ENCODE data around the gene KLHDC3.

The KLHDC3 gene

GRCh38 chr6:43058531-43058930, 44.5 kb downstream of the KLHDC3 start:
- Histone ChIP-seq H3K9me3 (ENCODE audit: control insufficient read depth, low read length) (no peaks in the 10 kb centered on the region), H3K4me1 (peaks cover 35% of the 10 kb centered on the region), H2AFZ (no peak overlapping the region), H3K36me3 (ENCODE audit: control insufficient read depth, insufficient read depth, low read length) (no peaks in the 10 kb centered on the region), H3K4me2 (ENCODE audit: low read length) (peak overlapping the region; percentile 88), H3K79me2 (peaks cover 20% of the 10 kb centered on the region), H3K27ac (peak overlapping the region; percentile 94), H3K4me3 (ENCODE audit: low read depth, low read length) (peak overlapping the region; percentile 79), H3K27me3 (ENCODE audit: control insufficient read depth, insufficient read depth, low read length) (no peaks in the 10 kb centered on the region), H3K9ac (peak overlapping the region; percentile 94)
- TF ChIP-seq, protein P1, sequence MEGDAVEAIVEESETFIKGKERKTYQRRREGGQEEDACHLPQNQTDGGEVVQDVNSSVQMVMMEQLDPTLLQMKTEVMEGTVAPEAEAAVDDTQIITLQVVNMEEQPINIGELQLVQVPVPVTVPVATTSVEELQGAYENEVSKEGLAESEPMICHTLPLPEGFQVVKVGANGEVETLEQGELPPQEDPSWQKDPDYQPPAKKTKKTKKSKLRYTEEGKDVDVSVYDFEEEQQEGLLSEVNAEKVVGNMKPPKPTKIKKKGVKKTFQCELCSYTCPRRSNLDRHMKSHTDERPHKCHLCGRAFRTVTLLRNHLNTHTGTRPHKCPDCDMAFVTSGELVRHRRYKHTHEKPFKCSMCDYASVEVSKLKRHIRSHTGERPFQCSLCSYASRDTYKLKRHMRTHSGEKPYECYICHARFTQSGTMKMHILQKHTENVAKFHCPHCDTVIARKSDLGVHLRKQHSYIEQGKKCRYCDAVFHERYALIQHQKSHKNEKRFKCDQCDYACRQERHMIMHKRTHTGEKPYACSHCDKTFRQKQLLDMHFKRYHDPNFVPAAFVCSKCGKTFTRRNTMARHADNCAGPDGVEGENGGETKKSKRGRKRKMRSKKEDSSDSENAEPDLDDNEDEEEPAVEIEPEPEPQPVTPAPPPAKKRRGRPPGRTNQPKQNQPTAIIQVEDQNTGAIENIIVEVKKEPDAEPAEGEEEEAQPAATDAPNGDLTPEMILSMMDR (IDR thresholded peaks at IDR 0.05): no peak

- TF ChIP-seq, protein P1 (IDR thresholded peaks at IDR 0.05): no peak
- H3K27ac ChIP-seq: peak within 1 kb of the TSS; percentile 94
- H3K9ac ChIP-seq: peak within 1 kb of the TSS; percentile 94
- peak within 1 kb of the TSS; percentile 91 for H2AFZ ChIP-seq
- H3K79me2 ChIP-seq: peaks cover 20% of the 10 kb centered on the region
- H3K36me3 ChIP-seq (ENCODE audit: control insufficient read depth, insufficient read depth, low read length): no peaks in the 10 kb centered on the region
- H3K9me3 ChIP-seq (ENCODE audit: control insufficient read depth, low read length): no peaks in the 10 kb centered on the region
- peaks cover 31% of the 10 kb centered on the region for H3K4me1 ChIP-seq
- H3K27me3 ChIP-seq (ENCODE audit: control insufficient read depth, insufficient read depth, low read length): no peaks in the 10 kb centered on the region
- peak within 1 kb of the TSS; percentile 88 for H3K4me2 ChIP-seq (ENCODE audit: low read length)
- peak within 1 kb of the TSS; percentile 79 for H3K4me3 ChIP-seq (ENCODE audit: low read depth, low read length)
These were observed 45.4 kb downstream of the KLHDC3 start, which contains the start of the genes KLC4 and MRPL2 for GRCh38 chr6:43059168-43060033. KLC4 (plus strand) TSS chr6:43059631; CDS start chr6:43061336, 1,705 bp downstream. MRPL2 (minus strand) TSS chr6:43059434; CDS start chr6:43059381, 53 bp downstream.

DNA sequence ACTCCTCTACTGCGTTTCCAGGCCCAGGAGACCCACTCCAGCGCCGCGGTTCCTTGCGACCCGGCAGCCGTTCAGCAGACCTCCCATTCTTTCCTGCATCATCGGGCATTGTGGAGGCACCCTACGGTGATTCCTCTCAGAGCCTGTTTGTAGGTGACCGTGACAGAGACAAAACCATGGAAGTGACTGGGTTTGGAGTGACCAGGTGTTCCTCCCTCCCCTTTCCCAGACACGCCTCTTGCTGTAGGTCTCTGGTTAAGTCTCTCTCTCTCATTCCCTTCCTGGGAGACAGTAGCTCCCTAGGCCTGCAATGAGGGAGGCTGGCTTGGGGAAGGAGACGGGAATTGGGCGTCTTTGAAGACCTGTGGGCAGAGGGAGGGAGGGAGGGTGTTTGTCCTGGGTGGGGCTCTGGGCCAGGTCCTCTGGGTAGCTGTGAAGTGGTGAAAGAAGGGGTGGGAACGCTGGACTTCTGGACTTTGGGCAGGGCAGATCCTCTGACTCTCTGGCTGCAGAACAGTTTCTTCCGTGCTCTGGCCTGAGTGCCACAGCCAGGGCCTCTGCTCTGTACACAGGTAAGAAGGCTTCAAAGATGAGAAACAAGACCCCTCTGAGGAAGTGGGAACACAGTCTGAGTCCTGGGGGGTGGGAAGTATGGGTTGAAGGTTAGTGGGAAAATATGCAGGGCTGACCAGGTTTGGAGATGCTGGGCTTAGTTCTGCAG, 46.1 kb downstream of the KLHDC3 start:
- Histone ChIP-seq H3K4me1 (peaks cover 25% of the 10 kb centered on the region), H2AFZ (peak overlapping the region; percentile 91), H3K36me3 (ENCODE audit: control insufficient read depth, insufficient read depth, low read length) (no peaks in the 10 kb centered on the region), H3K9me3 (ENCODE audit: control insufficient read depth, low read length) (no peaks in the 10 kb centered on the region), H3K9ac (peak overlapping the region; percentile 55), H3K79me2 (peaks cover 20% of the 10 kb centered on the region), H3K4me2 (ENCODE audit: low read length) (peak overlapping the region; percentile 76), H3K4me3 (ENCODE audit: low read depth, low read length) (peak overlapping the region; percentile 79), H3K27me3 (ENCODE audit: control insufficient read depth, insufficient read depth, low read length) (no peaks in the 10 kb centered on the region), H3K27ac (peak overlapping the region; percentile 94)
- TF ChIP-seq, protein P1 (IDR thresholded peaks at IDR 0.05): no peak

DNA sequence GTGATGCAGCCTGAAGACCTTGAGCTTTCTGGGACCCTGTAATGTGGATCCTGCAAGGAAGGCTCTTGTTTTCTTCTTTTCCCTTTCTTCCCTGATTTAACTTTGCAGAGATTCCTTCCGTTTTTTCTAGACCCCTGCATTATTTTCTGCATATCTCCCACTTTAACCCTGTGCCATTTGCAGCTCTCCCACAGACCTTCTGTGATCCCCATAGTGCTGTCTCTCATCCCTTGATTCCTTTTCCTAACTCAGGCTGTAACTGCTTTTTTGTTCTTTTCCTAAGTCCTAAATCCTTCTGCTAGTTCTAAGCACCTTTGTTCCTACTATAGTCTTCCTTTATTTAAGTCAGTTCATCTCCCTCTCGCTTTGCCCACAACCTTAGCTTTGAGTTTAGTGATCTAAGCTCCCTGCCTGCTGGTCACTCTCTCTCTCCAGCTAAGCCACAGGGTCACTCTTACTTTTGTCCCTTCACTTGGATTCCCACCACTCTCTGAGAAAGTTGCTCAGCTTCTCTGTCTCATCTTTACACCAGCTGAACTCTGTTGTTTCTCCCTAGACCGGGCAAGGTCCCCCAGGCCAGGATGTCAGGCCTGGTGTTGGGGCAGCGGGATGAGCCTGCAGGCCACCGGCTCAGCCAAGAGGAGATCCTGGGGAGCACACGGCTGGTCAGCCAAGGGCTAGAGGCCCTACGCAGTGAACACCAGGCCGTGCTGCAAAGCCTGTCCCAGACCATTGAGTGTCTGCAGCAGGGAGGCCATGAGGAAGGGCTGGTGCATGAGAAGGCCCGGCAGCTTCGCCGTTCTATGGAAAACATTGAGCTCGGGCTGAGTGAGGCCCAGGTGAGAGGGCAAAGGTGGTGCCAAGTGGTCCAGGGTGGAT, 46.9 kb downstream of the KLHDC3 start:
- H3K4me3 ChIP-seq (ENCODE audit: low read depth, low read length): peak overlapping the region; percentile 79

More for the DNA sequence above, 46.9 kb downstream of the KLHDC3 start:
- Histone ChIP-seq H2AFZ (no peak overlapping the region), H3K79me2 (peaks cover 20% of the 10 kb centered on the region), H3K4me2 (ENCODE audit: low read length) (peak overlapping the region; percentile 76), H3K27ac (no peak overlapping the region), H3K36me3 (ENCODE audit: control insufficient read depth, insufficient read depth, low read length) (no peaks in the 10 kb centered on the region), H3K9ac (no peak overlapping the region), H3K27me3 (ENCODE audit: control insufficient read depth, insufficient read depth, low read length) (no peaks in the 10 kb centered on the region), H3K4me1 (peaks cover 18% of the 10 kb centered on the region), H3K9me3 (ENCODE audit: control insufficient read depth, low read length) (no peaks in the 10 kb centered on the region)
- TF ChIP-seq, protein P1 (IDR thresholded peaks at IDR 0.05): no peak

Data from parathyroid adenoma (tissue), 2 donors.